Activated CD4-positive, CD25-positive, alpha-beta regulatory T cell treated with anti-CD3 and anti-CD28 coated beads, Interleukin-2, amount 50 U/mL, for 16 hours (primary cell): ENCODE measurements around the gene LIMK2.
"Not testable (repeated sequence)": the region's sequence is repeated elsewhere in the genome, so short reads cannot be mapped to it uniquely, and the experiment has no call there.

Source experiments
- DNase-seq: peaks from one replicate; pipeline ENCODE4 v3.0.0-alpha.2; 2020; ENCODE audit warnings: low read depth, low spot score

The LIMK2 gene

GRCh38 chr22:31211482-31211861, 626 bp upstream of the LIMK2 start:
- DNase-seq, result no peak

GRCh38 chr22:31212783-31213629, 908 bp downstream of the LIMK2 start:
- DNase-seq, result no peak

- DNase-seq, result no peak
Observed at GRCh38 chr22:31215018-31215535, 3.0 kb downstream of the LIMK2 start.

GRCh38 chr22:31218565-31219262, 6.6 kb downstream of the LIMK2 start:
- no peak for DNase-seq

- no peak for DNase-seq
Observed at GRCh38 chr22:31221084-31221483, 9.0 kb downstream of the LIMK2 start.

- no peak for DNase-seq
Observed at GRCh38 chr22:31222736-31223135, 10.6 kb downstream of the LIMK2 start.

- no peak for DNase-seq
Observed at GRCh38 chr22:31223786-31224191, 11.7 kb downstream of the LIMK2 start.

- DNase-seq, result not testable (repeated sequence)
Observed at GRCh38 chr22:31224691-31225090, 12.6 kb downstream of the LIMK2 start.

GRCh38 chr22:31227186-31227585, 15.1 kb downstream of the LIMK2 start:
- DNase-seq, result no peak

GRCh38 chr22:31229402-31230079, 17.4 kb downstream of the LIMK2 start:
- no peak for DNase-seq

GRCh38 chr22:31230155-31230870, 18.2 kb downstream of the LIMK2 start:
- no peak for DNase-seq

GRCh38 chr22:31230871-31231621, 18.9 kb downstream of the LIMK2 start:
- DNase-seq, result no peak

- DNase-seq, result no peak
Observed at GRCh38 chr22:31233001-31233400, 20.9 kb downstream of the LIMK2 start.

- no peak for DNase-seq
Observed at GRCh38 chr22:31235081-31235480, 23.0 kb downstream of the LIMK2 start.

GRCh38 chr22:31236044-31236443, 23.9 kb downstream of the LIMK2 start:
- not testable (repeated sequence) for DNase-seq

- DNase-seq, result no peak
Observed at GRCh38 chr22:31238057-31238456, 26.0 kb downstream of the LIMK2 start.

GRCh38 chr22:31239771-31240370, 27.8 kb downstream of the LIMK2 start:
- no peak for DNase-seq

- DNase-seq, result no peak
Observed at GRCh38 chr22:31241200-31241599, 29.1 kb downstream of the LIMK2 start.

- no peak for DNase-seq
Observed at GRCh38 chr22:31241936-31242335, 29.8 kb downstream of the LIMK2 start.

GRCh38 chr22:31243339-31244045, 31.4 kb downstream of the LIMK2 start:
- DNase-seq, result no peak
